ENCODE results near the gene C11orf98.

- TF ChIP-seq CTCF (conservative IDR thresholded peaks at IDR 0.05; ENCODE audit: low read length) (no peak), EZH2phosphoT487 (IDR thresholded peaks at IDR 0.05; ENCODE audit: borderline replicate concordance, low read depth, low read length) (no peak)
Observed at GRCh38 chr11:62644220-62644619, 20.8 kb downstream of the C11orf98 start.

Measured in OCI-LY7 (cell line).